ENCODE measurements around the gene CAVIN2. TPM values are rescaled to one million over a fixed set of nuclear protein-coding genes. Genes with fewer than 3 reads are reported as not detected.

CAVIN2 gene
- total RNA-seq, 6 donors from 2014 or later = 44.0 to 268 (median 173) TPM

DNA sequence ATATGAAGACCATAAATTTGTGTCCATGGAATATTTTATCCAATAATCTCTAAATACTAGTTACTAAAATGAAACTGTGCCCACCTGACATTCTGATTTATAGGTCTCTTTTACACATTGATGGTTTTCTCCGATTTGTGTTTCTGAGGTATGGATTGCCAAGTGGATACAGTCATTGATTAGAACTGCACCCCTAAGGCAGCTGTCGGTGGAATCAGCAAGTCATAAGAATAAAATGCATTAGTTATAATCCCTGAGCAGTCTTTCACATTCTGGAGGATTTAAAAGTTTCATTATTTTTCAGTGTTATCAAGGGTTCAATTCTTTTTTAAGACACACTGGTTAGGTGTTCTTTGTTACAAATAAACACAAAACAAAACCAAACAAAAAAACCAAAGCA is 6.0 kb downstream of the CAVIN2 start:
- DNase-seq (no peak), ATAC-seq (ENCODE audit: low FRiP score in 2 of 2) (no peak)
- H3K9me3 ChIP-seq = no peaks in the 10 kb centered on the region
- H3K4me1 ChIP-seq = peaks cover 19 to 40% (median 25%) of the 10 kb centered on the region in 4 donors
- no peak for TF ChIP-seq POLR2A (IDR thresholded peaks at IDR 0.05)
- no peak for TF ChIP-seq CTCF (IDR thresholded peaks at IDR 0.05)
- TF ChIP-seq EP300 (IDR thresholded peaks at IDR 0.05) = no peak
- TF ChIP-seq POLR2AphosphoS5 (IDR thresholded peaks at IDR 0.05) = no peak
- no peak overlapping the region for H3K27ac ChIP-seq
- peak overlapping the region in 2 of 4 donors; percentile 65 to 68 for H3K4me3 ChIP-seq
- H3K36me3 ChIP-seq = peaks cover 0 to 39% (median 6%) of the 10 kb centered on the region in 4 donors
- 56 to 64% methylated on average over 2 of the region's 2 CpGs for WGBS, 2 donors
- no peaks in the 10 kb centered on the region for H3K27me3 ChIP-seq

- H3K27me3 ChIP-seq = no peaks in the 10 kb centered on the region
- WGBS, 2 donors = 33 to 41% methylated on average over 7 of the region's 7 CpGs
Observed at GRCh38 chr2:191839918-191840804, 6.7 kb downstream of the CAVIN2 start.

DNA sequence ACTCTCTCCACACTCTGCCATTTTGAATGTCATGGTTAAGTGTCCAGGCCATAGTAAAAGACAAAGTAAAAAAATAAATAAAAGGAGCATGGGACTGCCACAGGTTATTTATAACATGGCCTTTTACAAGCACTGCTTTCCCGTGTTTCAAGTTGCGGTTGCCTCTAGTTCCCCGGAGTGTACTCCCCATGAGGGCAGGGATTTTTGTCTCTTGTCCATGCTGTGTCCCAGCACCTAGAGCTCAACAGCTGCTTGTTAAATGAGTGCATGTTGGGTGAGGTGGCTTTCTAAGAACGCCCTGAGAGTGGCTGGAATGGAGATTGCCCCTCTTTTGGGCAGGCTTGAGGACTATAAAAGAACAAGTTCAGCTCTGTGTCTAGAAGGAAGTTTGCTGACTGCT is 8.4 kb downstream of the CAVIN2 start:
- H3K4me1 ChIP-seq = peaks cover 19 to 42% (median 25%) of the 10 kb centered on the region in 4 donors
- H3K9me3 ChIP-seq = no peaks in the 10 kb centered on the region
- 73 to 87% methylated on average over 4 of the region's 4 CpGs for WGBS, 2 donors
- ATAC-seq (ENCODE audit: low FRiP score in 2 of 2) (peak in 1 of 2 donors; percentile 14), DNase-seq (no peak)
- no peak overlapping the region for H3K27ac ChIP-seq
- peak overlapping the region in 1 of 4 donors; percentile 65 for H3K4me3 ChIP-seq
- H3K27me3 ChIP-seq = no peaks in the 10 kb centered on the region
- TF ChIP-seq EP300 (IDR thresholded peaks at IDR 0.05) (no peak), POLR2AphosphoS5 (IDR thresholded peaks at IDR 0.05) (no peak), POLR2A (IDR thresholded peaks at IDR 0.05) (no peak), CTCF (IDR thresholded peaks at IDR 0.05) (no peak)
- H3K36me3 ChIP-seq = peaks cover 0 to 57% (median 12%) of the 10 kb centered on the region in 4 donors

More at GRCh38 chr2:191839918-191840804, 6.7 kb downstream of the CAVIN2 start:
- Histone ChIP-seq H3K4me1 (peaks cover 19 to 42% (median 25%) of the 10 kb centered on the region in 4 donors), H3K4me3 (peak overlapping the region in 3 of 4 donors; percentile 1 to 65 (median 3)), H3K9me3 (no peaks in the 10 kb centered on the region), H3K36me3 (peaks cover 0 to 47% (median 12%) of the 10 kb centered on the region in 4 donors), H3K27ac (peak overlapping the region in 1 of 4 donors; percentile 47)
- ATAC-seq (ENCODE audit: low FRiP score in 2 of 2) = no peak
- TF ChIP-seq EP300 (IDR thresholded peaks at IDR 0.05) (no peak), CTCF (IDR thresholded peaks at IDR 0.05) (no peak), POLR2AphosphoS5 (IDR thresholded peaks at IDR 0.05) (no peak), POLR2A (IDR thresholded peaks at IDR 0.05) (no peak)
- peak in 1 of 2 donors; percentile 25 for DNase-seq

GRCh38 chr2:191836853-191837769 is 9.8 kb downstream of the CAVIN2 start:
- Histone ChIP-seq H3K27me3 (no peaks in the 10 kb centered on the region), H3K4me1 (peaks cover 19 to 42% (median 25%) of the 10 kb centered on the region in 4 donors), H3K4me3 (peak overlapping the region in 1 of 4 donors; percentile 27), H3K9me3 (no peaks in the 10 kb centered on the region), H3K36me3 (peaks cover 0 to 49% (median 12%) of the 10 kb centered on the region in 4 donors), H3K27ac (peak overlapping the region; percentile 23 to 58 (median 45))
- 35 to 43% methylated on average over 9 of the region's 9 CpGs for whole genome bisulfite sequencing, 2 donors
- peak; percentile 28 to 73 for ATAC-seq (ENCODE audit: low FRiP score in 2 of 2)
- DNase-seq = peak in 1 of 2 donors; percentile 73
- peak in 1 of 2 donors; percentile 46 for TF ChIP-seq POLR2AphosphoS5 (IDR thresholded peaks at IDR 0.05)
- no peak for TF ChIP-seq CTCF (IDR thresholded peaks at IDR 0.05)
- no peak for TF ChIP-seq EP300 (IDR thresholded peaks at IDR 0.05)
- no peak for TF ChIP-seq POLR2A (IDR thresholded peaks at IDR 0.05)

Measured in upper lobe of left lung (tissue), 6 donors.